GM20431 (cell line): Measurements from ENCODE around the gene CFAP61.
"Not testable (repeated sequence)": the region's sequence is repeated elsewhere in the genome, so short reads cannot be mapped to it uniquely, and the experiment has no call there.

Experiments used
- in situ Hi-C: fragments of 300-500 bp; cut with MseI, MboI; formaldehyde crosslinking; loops from one replicate; pipeline ENCODE4 v1.15.0; 2020; ENCODE audit warnings: low sequenced_read_pairs; ENCODE audit not compliant: unreplicated experiment

The CFAP61 gene

GRCh38 chr20:20204256-20204655 lies 151.9 kb downstream of the CFAP61 start:
- in situ Hi-C loops = no loop called here

GRCh38 chr20:20205141-20205861 lies 153.0 kb downstream of the CFAP61 start:
- in situ Hi-C loops = no loop called here

GRCh38 chr20:20205862-20206236 lies 153.5 kb downstream of the CFAP61 start:
- in situ Hi-C loops = no loop called here

GRCh38 chr20:20206788-20207187 lies 154.5 kb downstream of the CFAP61 start:
- in situ Hi-C loops = no loop called here

- in situ Hi-C loops = no loop called here
Measured at GRCh38 chr20:20207291-20207690, 155.0 kb downstream of the CFAP61 start.

GRCh38 chr20:20207872-20208271 lies 155.5 kb downstream of the CFAP61 start:
- in situ Hi-C loops = no loop called here

GRCh38 chr20:20209684-20210083 lies 157.4 kb downstream of the CFAP61 start:
- in situ Hi-C loops = no loop called here

GRCh38 chr20:20210327-20210726 lies 158.0 kb downstream of the CFAP61 start:
- in situ Hi-C loops = no loop called here

- in situ Hi-C loops = no loop called here
Measured at GRCh38 chr20:20210943-20211273, 158.6 kb downstream of the CFAP61 start.

GRCh38 chr20:20211274-20211987 lies 159.1 kb downstream of the CFAP61 start:
- in situ Hi-C loops = no loop called here

GRCh38 chr20:20211988-20212518 lies 159.7 kb downstream of the CFAP61 start:
- in situ Hi-C loops = no loop called here

GRCh38 chr20:20212675-20213096 lies 160.4 kb downstream of the CFAP61 start:
- in situ Hi-C loops = no loop called here

GRCh38 chr20:20213526-20214121 lies 161.3 kb downstream of the CFAP61 start:
- in situ Hi-C loops = no loop called here

GRCh38 chr20:20214757-20215275 lies 162.5 kb downstream of the CFAP61 start:
- in situ Hi-C loops = no loop called here

GRCh38 chr20:20215976-20216727 lies 163.8 kb downstream of the CFAP61 start:
- in situ Hi-C loops = no loop called here

GRCh38 chr20:20216941-20217340 lies 164.6 kb downstream of the CFAP61 start:
- in situ Hi-C loops = no loop called here

- in situ Hi-C loops = no loop called here
Measured at GRCh38 chr20:20217621-20218020, 165.3 kb downstream of the CFAP61 start.

- in situ Hi-C loops = not testable (repeated sequence)
Measured at GRCh38 chr20:20218106-20218505, 165.8 kb downstream of the CFAP61 start.

- in situ Hi-C loops = no loop called here
Measured at GRCh38 chr20:20219016-20219415, 166.7 kb downstream of the CFAP61 start.

GRCh38 chr20:20220134-20220533 lies 167.8 kb downstream of the CFAP61 start:
- in situ Hi-C loops = no loop called here
